ENCODE results near the gene CDH26.

- TF ChIP-seq CEBPB (IDR thresholded peaks at IDR 0.05): no peak
- no peak for TF ChIP-seq EP300 (IDR thresholded peaks at IDR 0.05; ENCODE audit: borderline replicate concordance)
These were observed 66.6 kb downstream of the CDH26 start for GRCh38 chr20:60024801-60025200.

Measured in Ishikawa (cell line).